KMS-11 (cell line): Measurements from ENCODE around the gene FOXJ3.

ENCODE experiments used
- H2AFZ ChIP-seq: fragments of 200-600 bp; sonication (generic); 2 replicates; pipeline ENCODE4 v1.6.1; 2016; ENCODE audit warnings: antibody characterized with exemption, mixed run types, low read depth
- H3K27ac ChIP-seq: fragments of 200-600 bp; sonication (generic); 2 replicates; pipeline ENCODE4 v1.6.1; 2016; ENCODE audit warnings: mild to moderate bottlenecking, mixed run types
- H3K27me3 ChIP-seq: fragments of 200-600 bp; sonication (generic); 2 replicates; pipeline ENCODE4 v1.6.1; 2017; ENCODE audit warnings: mild to moderate bottlenecking, low read depth, mixed run types, moderate library complexity; ENCODE audit not compliant: insufficient read depth
- H3K36me3 ChIP-seq: fragments of 200-600 bp; sonication (generic); 2 replicates; pipeline ENCODE4 v1.6.1; 2017; ENCODE audit warnings: mild to moderate bottlenecking, mixed run types; ENCODE audit not compliant: insufficient read depth
- H3K4me1 ChIP-seq: fragments of 200-600 bp; sonication (generic); 2 replicates; pipeline ENCODE4 v1.6.1; 2016; ENCODE audit warnings: mild to moderate bottlenecking, low read depth, mixed run types; ENCODE audit not compliant: poor library complexity, severe bottlenecking
- H3K4me2 ChIP-seq: fragments of 200-600 bp; sonication (generic); 2 replicates; pipeline ENCODE4 v1.7.0; 2016; ENCODE audit warnings: mild to moderate bottlenecking, mixed run types
- H3K4me3 ChIP-seq: fragments of 200-600 bp; sonication (generic); IDR thresholded peaks from 2 replicates; pipeline ENCODE4 v1.6.1; 2017; ENCODE audit warnings: low read depth, low read length, mixed read lengths; ENCODE audit not compliant: insufficient read depth
- H3K79me2 ChIP-seq: fragments of 200-600 bp; sonication (generic); 2 replicates; pipeline ENCODE4 v1.6.1; 2016; ENCODE audit warnings: low read depth, mixed run types; ENCODE audit not compliant: insufficient read depth
- H3K9ac ChIP-seq: fragments of 200-600 bp; sonication (generic); 2 replicates; pipeline ENCODE4 v1.6.1; 2016; ENCODE audit warnings: mild to moderate bottlenecking, mixed run types
- H4K20me1 ChIP-seq: fragments of 200-600 bp; sonication (generic); 2 replicates; pipeline ENCODE4 v1.6.1; 2016; ENCODE audit warnings: mild to moderate bottlenecking, mixed run types; ENCODE audit not compliant: insufficient read depth
- TF ChIP-seq, protein P1 (sequence below): fragments of 200-600 bp; sonication (generic); conservative IDR thresholded peaks from 2 replicates; pipeline ENCODE4 v1.6.1; 2017; ENCODE audit warnings: low read depth, mild to moderate bottlenecking, antibody characterized with exemption, low read length, moderate library complexity, mixed read lengths

FOXJ3 gene

DNA sequence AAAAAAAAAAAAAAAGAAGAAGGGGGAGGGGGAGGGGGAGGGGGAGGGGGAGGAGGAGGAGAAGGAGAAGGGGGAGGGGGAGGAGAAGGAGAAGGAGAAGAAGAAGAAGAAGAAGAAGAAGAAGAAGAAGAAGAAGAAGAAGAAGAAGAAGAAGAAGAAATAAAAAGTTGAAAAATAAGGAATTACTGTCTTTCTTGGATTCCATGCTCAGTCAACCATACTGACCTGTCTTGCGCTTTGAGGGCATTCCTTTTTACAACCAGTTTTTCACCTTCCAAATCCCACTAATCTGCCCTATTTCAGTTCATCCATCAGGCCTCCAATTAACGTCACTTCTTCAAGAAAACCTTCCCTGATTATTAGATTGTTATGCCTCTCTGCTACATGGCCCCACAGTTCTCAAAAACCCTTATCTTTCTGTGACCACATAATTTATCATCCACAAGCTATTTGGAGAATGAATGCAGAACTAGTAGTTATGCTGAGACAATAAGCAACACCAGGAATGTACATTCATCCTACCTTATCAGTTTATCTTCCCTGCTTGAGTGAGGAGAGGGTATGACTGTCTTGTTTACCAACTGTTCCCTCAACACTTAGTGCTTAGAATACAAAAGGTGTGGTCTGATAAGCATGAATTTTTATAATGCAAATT, 113.0 kb downstream of the FOXJ3 start:
- 0 out of 2 replicates have a peak, but pooled peaks cover 3% of the 10 kb centered on the region for H4K20me1 ChIP-seq
- H3K27ac ChIP-seq: no peak overlapping the region
- H3K4me3 ChIP-seq: no peak overlapping the region
- H3K4me1 ChIP-seq: no peaks in the 10 kb centered on the region
- H3K79me2 ChIP-seq: no peaks in the 10 kb centered on the region
- H3K4me2 ChIP-seq: no peak overlapping the region
- no peak overlapping the region for H3K9ac ChIP-seq
- H3K36me3 ChIP-seq: no peaks in the 10 kb centered on the region
- H3K27me3 ChIP-seq: no peaks in the 10 kb centered on the region
- H2AFZ ChIP-seq: no peak overlapping the region
- TF ChIP-seq, protein P1, sequence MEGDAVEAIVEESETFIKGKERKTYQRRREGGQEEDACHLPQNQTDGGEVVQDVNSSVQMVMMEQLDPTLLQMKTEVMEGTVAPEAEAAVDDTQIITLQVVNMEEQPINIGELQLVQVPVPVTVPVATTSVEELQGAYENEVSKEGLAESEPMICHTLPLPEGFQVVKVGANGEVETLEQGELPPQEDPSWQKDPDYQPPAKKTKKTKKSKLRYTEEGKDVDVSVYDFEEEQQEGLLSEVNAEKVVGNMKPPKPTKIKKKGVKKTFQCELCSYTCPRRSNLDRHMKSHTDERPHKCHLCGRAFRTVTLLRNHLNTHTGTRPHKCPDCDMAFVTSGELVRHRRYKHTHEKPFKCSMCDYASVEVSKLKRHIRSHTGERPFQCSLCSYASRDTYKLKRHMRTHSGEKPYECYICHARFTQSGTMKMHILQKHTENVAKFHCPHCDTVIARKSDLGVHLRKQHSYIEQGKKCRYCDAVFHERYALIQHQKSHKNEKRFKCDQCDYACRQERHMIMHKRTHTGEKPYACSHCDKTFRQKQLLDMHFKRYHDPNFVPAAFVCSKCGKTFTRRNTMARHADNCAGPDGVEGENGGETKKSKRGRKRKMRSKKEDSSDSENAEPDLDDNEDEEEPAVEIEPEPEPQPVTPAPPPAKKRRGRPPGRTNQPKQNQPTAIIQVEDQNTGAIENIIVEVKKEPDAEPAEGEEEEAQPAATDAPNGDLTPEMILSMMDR: no peak

DNA sequence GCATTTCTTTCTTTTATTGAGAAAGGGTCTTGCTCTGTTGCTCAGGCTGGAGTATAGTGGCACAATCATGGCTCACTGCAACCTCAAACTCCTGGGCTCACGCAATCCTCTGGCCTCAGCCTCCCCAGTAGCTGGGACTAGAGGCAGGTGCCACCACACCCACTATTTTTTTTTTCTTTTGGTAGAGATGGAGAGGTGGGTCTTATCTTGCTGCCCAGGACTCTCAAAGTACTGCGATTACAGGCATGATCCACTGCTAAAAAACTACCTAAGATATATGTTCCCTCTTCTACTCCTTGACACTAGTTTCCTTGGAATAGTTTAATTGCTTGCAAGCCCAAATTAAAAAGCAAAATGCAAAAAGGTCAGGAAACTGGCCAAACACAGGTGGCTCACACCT, 113.6 kb downstream of the FOXJ3 start:
- Histone ChIP-seq H3K4me2 (no peak overlapping the region), H3K36me3 (no peaks in the 10 kb centered on the region), H3K27me3 (no peaks in the 10 kb centered on the region), H4K20me1 (0 out of 2 replicates have a peak, but pooled peaks cover 3% of the 10 kb centered on the region), H3K9ac (no peak overlapping the region), H3K79me2 (no peaks in the 10 kb centered on the region), H3K27ac (no peak overlapping the region), H3K4me3 (no peak overlapping the region), H3K4me1 (no peaks in the 10 kb centered on the region), H2AFZ (no peak overlapping the region)
- TF ChIP-seq, protein P1: no peak

DNA sequence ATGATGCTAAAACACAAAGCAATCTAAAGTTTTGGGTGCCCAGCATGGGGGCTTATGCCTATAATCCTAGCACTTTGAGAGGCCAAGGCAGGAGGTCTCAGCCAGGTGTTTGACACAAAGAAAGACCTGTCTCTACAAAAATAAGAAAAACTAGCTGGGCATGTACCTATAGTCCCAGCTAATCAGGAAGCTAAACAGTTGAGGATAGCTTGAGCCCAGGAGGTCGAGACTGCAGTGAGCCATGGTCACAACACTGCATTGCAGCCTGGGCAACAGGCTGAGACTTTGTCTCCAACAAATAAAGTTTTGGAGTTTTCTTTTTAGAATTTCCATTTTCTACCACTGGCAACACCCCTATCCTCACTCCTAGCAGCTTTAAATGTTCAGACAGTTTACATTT, 115.4 kb downstream of the FOXJ3 start:
- H4K20me1 ChIP-seq: no peaks in the 10 kb centered on the region
- no peaks in the 10 kb centered on the region for H3K79me2 ChIP-seq
- no peaks in the 10 kb centered on the region for H3K4me1 ChIP-seq
- no peaks in the 10 kb centered on the region for H3K27me3 ChIP-seq
- no peak overlapping the region for H2AFZ ChIP-seq
- no peak overlapping the region for H3K27ac ChIP-seq
- TF ChIP-seq, protein P1: no peak
- H3K9ac ChIP-seq: no peak overlapping the region
- no peak overlapping the region for H3K4me3 ChIP-seq
- no peak overlapping the region for H3K4me2 ChIP-seq
- H3K36me3 ChIP-seq: no peaks in the 10 kb centered on the region

DNA sequence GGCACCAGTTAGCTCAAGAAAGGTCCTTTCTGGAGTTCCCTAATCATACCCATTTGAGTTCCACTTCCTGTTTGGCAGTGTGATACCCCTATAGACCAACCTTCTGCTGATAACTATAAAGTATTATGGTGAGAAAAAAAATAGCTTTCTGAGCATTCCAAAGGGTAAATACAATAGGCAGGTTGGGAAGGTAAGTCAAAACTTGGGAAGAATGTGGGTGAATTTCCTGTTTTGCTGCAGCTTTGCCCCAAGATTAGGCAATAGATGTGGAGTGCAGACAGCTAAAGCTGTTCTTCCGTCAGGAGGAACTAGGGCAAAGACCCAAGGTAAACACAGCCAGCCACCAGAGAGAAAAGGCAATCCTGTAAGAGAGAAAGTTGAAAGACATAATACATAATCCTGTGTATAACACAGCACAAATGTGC, 120.6 kb downstream of the FOXJ3 start:
- no peak overlapping the region for H3K4me3 ChIP-seq
- no peaks in the 10 kb centered on the region for H3K4me1 ChIP-seq
- no peak overlapping the region for H3K4me2 ChIP-seq
- no peaks in the 10 kb centered on the region for H3K79me2 ChIP-seq
- no peak overlapping the region for H3K9ac ChIP-seq
- H3K36me3 ChIP-seq: no peaks in the 10 kb centered on the region
- no peaks in the 10 kb centered on the region for H3K27me3 ChIP-seq
- H3K27ac ChIP-seq: no peak overlapping the region
- H4K20me1 ChIP-seq: no peaks in the 10 kb centered on the region
- no peak overlapping the region for H2AFZ ChIP-seq
- TF ChIP-seq, protein P1: no peak
